HG03558 (cell line): ENCODE data around the gene DNAH5.

Experiments used
- ATAC-seq: cut with Tn5 transposase; IDR thresholded peaks from one replicate; pipeline ENCODE4 v1.9.1; 2021; ENCODE audit warnings: moderate number of reproducible peaks; ENCODE audit not compliant: unreplicated experiment; ENCODE audit errors: extremely low read depth

Gene DNAH5

DNA sequence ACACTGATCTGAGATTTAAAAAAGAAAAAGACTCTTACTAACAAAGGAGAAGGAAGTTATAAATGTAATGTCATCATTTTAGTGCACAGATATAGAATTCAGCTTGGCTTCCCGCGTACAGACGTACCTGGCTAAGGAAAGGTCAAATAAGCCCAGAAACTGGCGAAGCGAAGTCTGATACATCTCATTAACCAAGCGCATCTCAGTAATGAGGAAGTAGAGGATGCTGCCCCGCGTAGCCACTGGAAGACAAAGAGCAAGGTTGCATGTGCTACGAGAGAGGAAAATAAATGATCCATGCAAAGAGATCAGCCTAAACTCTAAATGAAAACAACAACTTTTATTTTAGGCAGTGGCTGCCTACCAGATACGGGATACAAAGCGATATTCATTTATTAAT lies 208.8 kb downstream of the DNAH5 start:
- no peak for ATAC-seq

- ATAC-seq: no peak
Measured at GRCh38 chr5:13731121-13731628, 213.3 kb downstream of the DNAH5 start.

DNA sequence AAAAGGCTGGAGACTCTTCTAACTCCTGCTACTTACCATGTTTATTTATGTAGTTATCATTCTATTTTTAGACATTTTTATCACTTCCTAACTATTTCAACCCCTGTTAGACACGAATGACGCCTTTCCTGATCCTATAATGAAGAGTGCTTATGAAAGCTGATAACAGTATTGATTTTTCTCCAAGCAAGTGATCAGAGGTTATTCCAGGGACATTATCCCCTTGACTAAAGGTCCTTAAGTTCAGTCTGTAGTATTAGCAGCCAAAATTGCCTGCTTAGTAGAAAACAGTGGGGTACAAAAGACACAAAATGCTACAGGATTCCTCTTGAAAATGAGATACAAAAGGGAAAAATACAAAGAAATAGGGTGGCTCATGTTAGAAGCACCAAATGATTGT lies 235.6 kb downstream of the DNAH5 start:
- no peak for ATAC-seq

GRCh38 chr5:13708432-13708831 lies 236.1 kb downstream of the DNAH5 start:
- ATAC-seq: no peak

GRCh38 chr5:13704396-13704795 lies 240.1 kb downstream of the DNAH5 start:
- ATAC-seq: no peak

DNA sequence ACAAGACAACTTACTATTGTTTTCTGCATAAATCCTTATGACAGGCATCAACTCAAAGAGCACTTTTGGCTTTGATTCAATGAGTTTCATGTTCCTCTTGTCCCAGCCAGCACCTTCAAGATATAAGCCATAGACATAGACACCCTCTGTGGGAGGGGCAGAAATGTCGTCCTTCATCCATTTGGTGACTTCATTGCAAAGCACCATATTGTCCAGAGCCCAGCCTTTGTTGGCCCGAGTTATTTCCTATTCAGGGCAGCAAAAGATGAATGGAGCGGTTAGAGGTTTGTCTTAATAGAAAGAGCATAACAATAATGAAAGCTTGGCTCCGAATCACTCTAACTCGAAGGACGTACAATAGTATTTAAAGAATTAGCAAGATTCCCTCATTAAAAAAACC lies 243.9 kb downstream of the DNAH5 start:
- no peak for ATAC-seq

DNA sequence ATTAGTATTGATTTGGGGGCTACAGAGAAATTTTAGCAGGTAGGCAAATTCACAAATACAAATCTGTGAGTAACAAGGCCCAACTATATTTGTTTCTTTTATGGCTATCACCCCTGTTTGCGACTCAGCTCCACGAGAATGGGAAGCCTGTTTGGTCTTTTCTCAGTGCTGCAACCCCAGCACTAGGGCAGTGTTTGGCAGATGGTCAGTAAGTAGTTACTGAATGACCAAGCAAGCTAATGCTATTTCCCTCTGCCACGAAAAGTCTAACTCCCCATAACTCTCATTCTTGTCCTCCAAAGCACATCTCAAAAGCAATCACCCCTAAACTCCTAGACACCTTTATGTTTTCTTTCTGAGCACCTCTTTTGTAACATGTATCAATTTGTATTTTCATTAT lies 245.6 kb downstream of the DNAH5 start:
- ATAC-seq: no peak

DNA sequence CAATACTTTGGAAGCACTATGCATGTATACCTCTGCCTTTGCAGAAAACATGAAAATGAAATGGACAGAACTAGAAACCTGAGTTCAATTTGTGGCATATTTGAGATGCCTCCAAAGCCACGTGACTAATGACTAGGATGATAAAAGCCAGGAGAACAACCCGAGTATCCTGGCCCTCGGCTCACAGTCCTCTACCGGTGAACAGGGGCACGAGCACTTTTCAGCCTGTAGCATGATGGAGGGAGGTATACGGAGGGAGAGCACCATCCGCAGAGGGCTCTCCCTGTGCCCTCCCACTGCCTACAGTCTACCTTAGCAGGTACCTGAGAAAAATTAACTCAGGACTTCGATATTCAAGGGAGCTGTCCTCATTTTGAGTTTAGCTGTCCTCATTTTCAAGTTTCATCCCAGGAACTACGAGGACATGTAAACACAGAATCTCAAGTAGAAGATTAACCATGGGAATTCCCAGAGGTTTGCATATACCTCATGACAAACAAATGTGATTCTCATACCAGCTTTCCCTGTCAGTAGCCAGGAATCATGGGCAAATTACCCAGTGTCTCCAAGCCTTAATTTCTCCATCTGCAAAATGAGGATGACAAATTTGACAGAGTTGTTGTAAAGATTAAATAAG lies 249.3 kb downstream of the DNAH5 start:
- no peak for ATAC-seq

GRCh38 chr5:13692172-13692571 lies 252.3 kb downstream of the DNAH5 start:
- ATAC-seq: no peak

GRCh38 chr5:13676531-13676930 lies 268.0 kb downstream of the DNAH5 start:
- no peak for ATAC-seq

- ATAC-seq: no peak
Measured at GRCh38 chr5:13674391-13674790, 270.1 kb downstream of the DNAH5 start.

- ATAC-seq: no peak
Measured at GRCh38 chr5:13673511-13673910, 271.0 kb downstream of the DNAH5 start.

DNA sequence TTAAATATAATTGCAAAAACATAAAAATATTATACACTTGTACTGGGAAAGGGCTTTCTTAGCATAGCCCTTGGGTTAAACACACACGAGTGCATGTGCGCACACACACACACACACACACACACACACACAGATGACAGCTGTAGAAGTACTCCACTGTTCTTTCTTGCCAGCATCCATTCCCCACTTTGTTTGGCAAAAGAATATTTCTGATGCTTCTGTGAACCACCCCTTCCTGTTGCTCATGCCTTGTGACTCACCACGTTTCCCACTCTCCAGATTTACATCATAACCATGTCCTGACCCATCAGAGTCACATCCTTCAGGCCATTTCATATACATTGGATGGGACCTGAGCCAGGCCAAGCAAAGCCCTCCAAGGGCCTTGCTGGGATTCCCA lies 280.1 kb downstream of the DNAH5 start:
- no peak for ATAC-seq

- ATAC-seq: no peak
Measured at GRCh38 chr5:13662626-13663025, 281.9 kb downstream of the DNAH5 start.

- no peak for ATAC-seq
Measured at GRCh38 chr5:13661272-13661671, 283.2 kb downstream of the DNAH5 start.

- ATAC-seq: no peak
Measured at GRCh38 chr5:13660072-13660471, 284.4 kb downstream of the DNAH5 start.

GRCh38 chr5:13659391-13659790 lies 285.1 kb downstream of the DNAH5 start:
- no peak for ATAC-seq

GRCh38 chr5:13658761-13659160 lies 285.7 kb downstream of the DNAH5 start:
- no peak for ATAC-seq

GRCh38 chr5:13658152-13658551 lies 286.3 kb downstream of the DNAH5 start:
- no peak for ATAC-seq

DNA sequence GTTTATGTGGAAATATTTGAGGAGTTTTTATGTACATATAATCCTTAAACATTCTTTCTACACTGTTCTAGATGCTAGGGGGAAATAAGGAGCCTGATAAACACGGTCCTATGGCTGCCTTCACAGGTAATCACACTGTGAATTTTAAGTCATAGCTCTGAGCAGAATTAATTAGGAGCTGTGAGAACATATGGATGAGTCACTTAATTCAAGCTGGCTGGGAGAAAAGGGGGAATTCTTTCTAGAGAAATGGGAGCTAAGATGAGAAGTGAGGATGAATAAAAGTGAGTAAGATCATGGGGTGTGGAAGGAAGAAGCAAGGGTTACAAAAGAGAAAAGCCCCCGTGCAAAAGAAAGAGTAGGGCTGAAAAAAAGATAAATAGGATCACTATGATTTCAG lies 290.8 kb downstream of the DNAH5 start:
- ATAC-seq: no peak

GRCh38 chr5:13649656-13650055 lies 294.8 kb downstream of the DNAH5 start:
- no peak for ATAC-seq

- ATAC-seq: no peak
Measured at GRCh38 chr5:13648822-13649221, 295.7 kb downstream of the DNAH5 start.

DNA sequence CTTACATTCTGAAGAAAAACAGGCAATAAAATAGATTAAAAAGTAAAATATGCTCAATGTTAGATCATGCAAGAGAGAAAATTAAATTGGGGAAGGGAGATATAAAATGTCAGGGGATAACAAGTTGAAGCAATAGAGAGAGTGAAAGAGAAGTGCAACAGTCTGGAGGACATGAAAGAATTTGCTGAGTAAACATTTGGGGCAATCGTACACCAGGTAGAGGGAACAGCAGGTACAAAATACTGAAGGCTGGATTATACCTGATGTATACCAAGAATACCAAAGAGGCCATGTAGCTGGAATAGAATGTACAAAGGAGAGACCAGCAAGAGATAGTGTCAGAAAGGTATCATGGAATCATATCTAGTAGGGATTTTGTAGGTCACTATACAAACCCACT lies 300.8 kb downstream of the DNAH5 start:
- ATAC-seq: no peak
